ENCODE measurements around the gene NDUFA1. TPM values are rescaled to one million over a fixed set of nuclear protein-coding genes. Genes with fewer than 3 reads are reported as not detected.

The NDUFA1 gene
- total and polyA plus RNA-seq, 10 of the 15 experiments (the other 5 are each of a cell fraction or from before 2014, with no cell fraction given), result 113 to 1,113 (median 306) TPM

DNA sequence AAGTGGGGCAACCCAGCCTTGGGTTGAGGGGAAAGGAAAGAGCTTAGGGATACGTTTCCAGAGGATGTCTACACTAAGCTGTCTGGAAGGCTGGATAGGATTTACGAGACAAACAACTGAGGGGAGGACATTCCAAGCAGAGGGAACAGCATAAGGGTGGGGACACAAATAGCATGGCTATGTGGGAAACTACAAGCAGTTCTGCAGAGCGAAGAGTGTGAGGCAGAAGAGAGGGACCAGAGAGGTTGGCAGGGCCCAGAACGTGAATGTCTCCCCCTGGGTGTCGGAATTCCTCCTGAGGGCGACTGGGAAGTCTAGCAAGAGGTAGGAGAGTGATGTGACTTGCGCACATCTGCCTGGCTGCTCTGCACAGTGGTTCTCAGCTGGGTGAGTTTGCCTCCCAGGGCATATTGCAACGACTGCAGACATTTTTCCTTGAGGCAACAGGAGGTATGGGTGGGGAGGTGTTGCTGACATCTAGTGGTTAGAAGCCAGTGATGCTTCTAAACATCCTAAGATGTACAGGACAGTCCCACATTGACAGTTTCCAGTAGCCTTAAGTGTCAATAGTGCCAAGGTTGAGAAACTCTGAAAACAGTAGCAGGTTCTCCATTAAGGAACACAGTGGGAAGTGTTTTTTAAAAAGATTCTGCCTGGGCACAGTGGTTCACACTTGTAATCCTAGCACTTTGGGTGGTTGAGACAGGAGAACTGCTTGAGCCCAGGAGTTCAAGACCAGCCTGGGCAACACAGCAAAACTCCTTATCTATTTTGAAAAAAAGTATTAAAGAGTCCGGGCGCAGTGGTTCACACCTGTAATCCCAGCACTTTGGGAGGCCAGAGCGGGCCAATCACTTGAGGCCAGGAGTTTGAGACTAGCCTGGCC lies 9.2 kb downstream of the NDUFA1 start (continued):
- TF ChIP-seq, protein P1, sequence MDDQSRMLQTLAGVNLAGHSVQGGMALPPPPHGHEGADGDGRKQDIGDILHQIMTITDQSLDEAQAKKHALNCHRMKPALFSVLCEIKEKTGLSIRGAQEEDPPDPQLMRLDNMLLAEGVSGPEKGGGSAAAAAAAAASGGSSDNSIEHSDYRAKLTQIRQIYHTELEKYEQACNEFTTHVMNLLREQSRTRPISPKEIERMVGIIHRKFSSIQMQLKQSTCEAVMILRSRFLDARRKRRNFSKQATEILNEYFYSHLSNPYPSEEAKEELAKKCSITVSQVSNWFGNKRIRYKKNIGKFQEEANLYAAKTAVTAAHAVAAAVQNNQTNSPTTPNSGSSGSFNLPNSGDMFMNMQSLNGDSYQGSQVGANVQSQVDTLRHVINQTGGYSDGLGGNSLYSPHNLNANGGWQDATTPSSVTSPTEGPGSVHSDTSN (IDR thresholded peaks at IDR 0.05; ENCODE audit: insufficient replicate concordance, low read depth, low read length), result no peak
- TF ChIP-seq USF2 (IDR thresholded peaks at IDR 0.05; ENCODE audit: borderline replicate concordance, low read depth, low read length) (no peak), NBN (IDR thresholded peaks at IDR 0.05) (no peak), MYC (IDR thresholded peaks at IDR 0.05; ENCODE audit: insufficient read depth, insufficient read length, insufficient replicate concordance, low read length, severe bottlenecking) (no peak), TCF7 (IDR thresholded peaks at IDR 0.05; ENCODE audit: borderline replicate concordance) (no peak), IKZF2 (IDR thresholded peaks at IDR 0.05) (no peak), ZNF217 (IDR thresholded peaks at IDR 0.05) (no peak), YY1 (IDR thresholded peaks at IDR 0.05; ENCODE audit: low read depth, low read length) (peak; percentile 77), SMAD5 (IDR thresholded peaks at IDR 0.05; ENCODE audit: low read depth) (no peak), KDM1A (IDR thresholded peaks at IDR 0.05; ENCODE audit: borderline replicate concordance) (no peak), ZZZ3 (IDR thresholded peaks at IDR 0.05; ENCODE audit: control insufficient read depth, insufficient read length, low read depth) (no peak), ATF2 (IDR thresholded peaks at IDR 0.05; ENCODE audit: low read length) (no peak), ZBED1 (IDR thresholded peaks at IDR 0.05; ENCODE audit: borderline replicate concordance) (no peak), CTCF (IDR thresholded peaks at IDR 0.05 in 2 of 3, conservative IDR thresholded peaks at IDR 0.05 in 1 of 3; ENCODE audit: control insufficient read depth in 2 of 3, extremely low read depth in 1 of 3, insufficient read depth in 1 of 3, low read depth in 3 of 3, low read length in 3 of 3) (peak; percentile 76 to 82 (median 77)), BCL3 (IDR thresholded peaks at IDR 0.05; ENCODE audit: borderline replicate concordance, insufficient read depth, low read depth, low read length, poor library complexity, severe bottlenecking) (no peak), CBX5 (IDR thresholded peaks at IDR 0.05; ENCODE audit: low read depth) (no peak)
- TF ChIP-seq, protein P2, sequence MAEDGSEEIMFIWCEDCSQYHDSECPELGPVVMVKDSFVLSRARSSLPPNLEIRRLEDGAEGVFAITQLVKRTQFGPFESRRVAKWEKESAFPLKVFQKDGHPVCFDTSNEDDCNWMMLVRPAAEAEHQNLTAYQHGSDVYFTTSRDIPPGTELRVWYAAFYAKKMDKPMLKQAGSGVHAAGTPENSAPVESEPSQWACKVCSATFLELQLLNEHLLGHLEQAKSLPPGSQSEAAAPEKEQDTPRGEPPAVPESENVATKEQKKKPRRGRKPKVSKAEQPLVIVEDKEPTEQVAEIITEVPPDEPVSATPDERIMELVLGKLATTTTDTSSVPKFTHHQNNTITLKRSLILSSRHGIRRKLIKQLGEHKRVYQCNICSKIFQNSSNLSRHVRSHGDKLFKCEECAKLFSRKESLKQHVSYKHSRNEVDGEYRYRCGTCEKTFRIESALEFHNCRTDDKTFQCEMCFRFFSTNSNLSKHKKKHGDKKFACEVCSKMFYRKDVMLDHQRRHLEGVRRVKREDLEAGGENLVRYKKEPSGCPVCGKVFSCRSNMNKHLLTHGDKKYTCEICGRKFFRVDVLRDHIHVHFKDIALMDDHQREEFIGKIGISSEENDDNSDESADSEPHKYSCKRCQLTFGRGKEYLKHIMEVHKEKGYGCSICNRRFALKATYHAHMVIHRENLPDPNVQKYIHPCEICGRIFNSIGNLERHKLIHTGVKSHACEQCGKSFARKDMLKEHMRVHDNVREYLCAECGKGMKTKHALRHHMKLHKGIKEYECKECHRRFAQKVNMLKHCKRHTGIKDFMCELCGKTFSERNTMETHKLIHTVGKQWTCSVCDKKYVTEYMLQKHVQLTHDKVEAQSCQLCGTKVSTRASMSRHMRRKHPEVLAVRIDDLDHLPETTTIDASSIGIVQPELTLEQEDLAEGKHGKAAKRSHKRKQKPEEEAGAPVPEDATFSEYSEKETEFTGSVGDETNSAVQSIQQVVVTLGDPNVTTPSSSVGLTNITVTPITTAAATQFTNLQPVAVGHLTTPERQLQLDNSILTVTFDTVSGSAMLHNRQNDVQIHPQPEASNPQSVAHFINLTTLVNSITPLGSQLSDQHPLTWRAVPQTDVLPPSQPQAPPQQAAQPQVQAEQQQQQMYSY (CRISPR knock-in tag; IDR thresholded peaks at IDR 0.05), result no peak
- TF ChIP-seq, protein P3, sequence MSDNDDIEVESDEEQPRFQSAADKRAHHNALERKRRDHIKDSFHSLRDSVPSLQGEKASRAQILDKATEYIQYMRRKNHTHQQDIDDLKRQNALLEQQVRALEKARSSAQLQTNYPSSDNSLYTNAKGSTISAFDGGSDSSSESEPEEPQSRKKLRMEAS (IDR thresholded peaks at IDR 0.05; ENCODE audit: low read depth, low read length), result no peak
